IMR-90 (cell line): ENCODE data around the gene HECW1.

Experiments
- BHLHE40 ChIP-seq: fragments of 150-350 bp; IDR thresholded peaks from 2 replicates; pipeline ENCODE4 v1.6.1; 2016; ENCODE audit warnings: mild to moderate bottlenecking, low read depth, low read length
- CEBPB ChIP-seq: IDR thresholded peaks from 2 replicates; pipeline ENCODE4 v1.6.1; 2012; ENCODE audit warnings: low read depth, low read length, improper control_type of control experiment
- CHD1 ChIP-seq: IDR thresholded peaks from 2 replicates; pipeline ENCODE4 v1.6.1; 2012; ENCODE audit warnings: low read depth, low read length, improper control_type of control experiment
- CTCF ChIP-seq: conservative IDR thresholded peaks from 2 replicates; pipeline ENCODE4 v1.5.1; 2012; ENCODE audit warnings: mild to moderate bottlenecking, low read depth, low read length, improper control_type of control experiment
- FOS ChIP-seq: fragments of 150-350 bp; IDR thresholded peaks from 2 replicates; pipeline ENCODE4 v1.6.1; 2016; ENCODE audit warnings: low read depth, low read length
- MAFK ChIP-seq: IDR thresholded peaks from 2 replicates; pipeline ENCODE4 v1.6.1; 2012; ENCODE audit warnings: low read depth, low read length, improper control_type of control experiment
- MAZ ChIP-seq: IDR thresholded peaks from 2 replicates; pipeline ENCODE4 v1.6.1; 2012; ENCODE audit warnings: low read depth, mild to moderate bottlenecking, low read length, improper control_type of control experiment, moderate library complexity, borderline replicate concordance
- MXI1 ChIP-seq: IDR thresholded peaks from 2 replicates; pipeline ENCODE4 v1.6.1; 2012; ENCODE audit warnings: low read depth, mild to moderate bottlenecking, low read length, moderate library complexity, borderline replicate concordance
- NFE2L2 ChIP-seq: fragments of 150-350 bp; IDR thresholded peaks from 2 replicates; pipeline ENCODE4 v1.6.1; 2016; ENCODE audit warnings: low read depth, mild to moderate bottlenecking, low read length
- POLR2A ChIP-seq: IDR thresholded peaks from 2 replicates; pipeline ENCODE4 v1.6.1; 2012; ENCODE audit warnings: mild to moderate bottlenecking, low read depth, low read length
- RAD21 ChIP-seq: IDR thresholded peaks from 2 replicates; pipeline ENCODE4 v1.6.1; 2012; ENCODE audit warnings: low read length, improper control_type of control experiment
- RCOR1 ChIP-seq: IDR thresholded peaks from 2 replicates; pipeline ENCODE4 v1.6.1; 2012; ENCODE audit warnings: mild to moderate bottlenecking, low read length, improper control_type of control experiment; ENCODE audit not compliant: insufficient replicate concordance
- RFX5 ChIP-seq: IDR thresholded peaks from 2 replicates; pipeline ENCODE4 v1.8.0; 2012; ENCODE audit warnings: low read depth, mild to moderate bottlenecking, low read length, moderate library complexity
- SMC3 ChIP-seq: fragments of 150-350 bp; IDR thresholded peaks from 2 replicates; pipeline ENCODE4 v1.6.1; 2016; ENCODE audit warnings: low read depth, mild to moderate bottlenecking, antibody characterized with exemption, low read length, moderate library complexity

GRCh38 chr7:43170571-43170970, 58.1 kb downstream of the HECW1 start:
- TF ChIP-seq NFE2L2 = no peak
- no peak for TF ChIP-seq CTCF
- no peak for TF ChIP-seq MXI1
- no peak for TF ChIP-seq POLR2A
- no peak for TF ChIP-seq MAFK
- TF ChIP-seq CEBPB = no peak
- TF ChIP-seq MAZ = no peak
- TF ChIP-seq CHD1 = no peak
- no peak for TF ChIP-seq BHLHE40
- no peak for TF ChIP-seq RCOR1
- TF ChIP-seq SMC3 = no peak
- no peak for TF ChIP-seq RFX5
- TF ChIP-seq RAD21 = no peak
- TF ChIP-seq FOS = no peak
